Measurements from ENCODE around the gene PRKACA.
"Not testable (repeated sequence)": the region's sequence is repeated elsewhere in the genome, so short reads cannot be mapped to it uniquely, and the experiment has no call there.

Gene PRKACA

DNA sequence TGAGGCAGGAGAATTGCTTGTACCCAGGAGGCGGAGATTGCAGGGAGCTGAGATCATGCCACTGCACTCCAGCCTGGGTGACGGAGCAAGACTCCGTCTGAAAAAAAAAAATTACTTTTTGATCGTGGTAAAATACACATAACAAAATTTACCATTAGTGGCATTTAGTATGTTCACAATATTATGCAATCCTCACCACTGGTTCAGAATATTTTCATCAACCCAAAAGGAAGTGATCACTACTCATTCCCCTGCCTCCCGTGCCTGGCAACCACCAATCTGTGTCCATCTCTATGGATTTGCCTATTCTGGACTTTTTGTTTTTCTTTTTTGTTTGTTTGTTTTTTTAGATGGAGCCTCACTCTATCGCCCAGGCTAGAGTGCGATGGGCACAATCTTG, 54.5 kb downstream of the PRKACA start:
- DNase-seq, result no peak

DNA sequence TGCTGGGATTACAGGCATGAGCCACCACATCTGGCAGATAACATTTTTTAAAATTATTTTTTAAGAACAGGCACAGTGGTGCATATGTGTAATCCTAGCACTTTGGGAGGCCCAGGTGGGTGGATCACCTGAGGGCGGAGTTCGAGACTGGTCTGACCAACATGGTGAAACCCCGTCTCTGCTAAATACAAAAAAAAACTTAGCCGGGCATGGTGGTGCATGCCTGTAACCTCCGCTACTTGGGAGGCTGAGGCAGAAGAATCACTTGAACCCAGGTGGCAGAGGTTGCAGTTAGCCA, 55.1 kb downstream of the PRKACA start:
- no peak for DNase-seq

DNA sequence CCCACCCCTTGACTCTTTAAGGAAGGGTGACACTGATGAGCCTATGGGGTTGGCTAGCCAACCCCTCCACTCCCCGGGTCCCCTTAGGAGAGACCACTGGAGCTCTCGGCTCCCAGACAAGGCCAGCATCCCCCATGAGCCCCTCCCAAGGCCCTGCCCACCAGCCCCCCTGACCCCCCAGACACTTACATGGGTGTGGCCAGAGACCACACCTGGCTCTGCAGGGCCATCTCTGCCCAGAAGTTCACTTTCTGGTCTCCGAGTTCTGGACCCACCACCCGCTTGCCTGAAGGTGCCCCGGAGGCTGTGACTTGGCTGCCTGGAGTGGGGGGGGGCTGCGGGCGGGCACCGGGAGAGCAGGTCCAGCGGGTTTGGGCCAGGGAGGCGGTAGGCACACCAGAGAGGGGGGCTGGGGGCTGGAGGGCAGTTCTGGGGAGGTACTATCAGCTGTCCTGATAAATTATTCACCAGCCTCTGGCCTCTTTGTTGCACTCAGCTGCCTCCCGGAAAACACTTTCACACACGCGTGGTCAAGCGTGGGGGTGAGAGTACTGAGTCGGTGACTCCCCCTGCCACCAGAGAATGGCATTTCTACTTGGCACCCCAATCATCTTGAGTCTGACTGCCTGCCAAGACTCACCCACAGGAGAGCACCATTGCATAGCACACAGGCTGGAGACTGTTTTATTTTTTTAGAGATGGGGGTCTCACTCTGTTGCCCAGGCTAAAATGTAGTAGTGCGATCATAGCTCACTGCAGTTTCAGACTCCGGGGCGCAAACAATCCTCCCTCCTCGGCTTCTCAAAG, 55.6 kb downstream of the PRKACA start, which contains the start of gene PALM3:
Gene PALM3, minus strand, starts transcription at position 326 of the 807 bp plus-strand sequence. Its CDS starts 96 bp downstream, at position 230.
- no peak for DNase-seq

GRCh38 chr19:14061081-14061749, 56.3 kb downstream of the PRKACA start:
- no peak for DNase-seq

- DNase-seq, result no peak
These were observed 57.9 kb downstream of the PRKACA start for GRCh38 chr19:14059652-14060155.

- no peak for DNase-seq
These were observed 58.5 kb downstream of the PRKACA start for GRCh38 chr19:14059093-14059480.

DNA sequence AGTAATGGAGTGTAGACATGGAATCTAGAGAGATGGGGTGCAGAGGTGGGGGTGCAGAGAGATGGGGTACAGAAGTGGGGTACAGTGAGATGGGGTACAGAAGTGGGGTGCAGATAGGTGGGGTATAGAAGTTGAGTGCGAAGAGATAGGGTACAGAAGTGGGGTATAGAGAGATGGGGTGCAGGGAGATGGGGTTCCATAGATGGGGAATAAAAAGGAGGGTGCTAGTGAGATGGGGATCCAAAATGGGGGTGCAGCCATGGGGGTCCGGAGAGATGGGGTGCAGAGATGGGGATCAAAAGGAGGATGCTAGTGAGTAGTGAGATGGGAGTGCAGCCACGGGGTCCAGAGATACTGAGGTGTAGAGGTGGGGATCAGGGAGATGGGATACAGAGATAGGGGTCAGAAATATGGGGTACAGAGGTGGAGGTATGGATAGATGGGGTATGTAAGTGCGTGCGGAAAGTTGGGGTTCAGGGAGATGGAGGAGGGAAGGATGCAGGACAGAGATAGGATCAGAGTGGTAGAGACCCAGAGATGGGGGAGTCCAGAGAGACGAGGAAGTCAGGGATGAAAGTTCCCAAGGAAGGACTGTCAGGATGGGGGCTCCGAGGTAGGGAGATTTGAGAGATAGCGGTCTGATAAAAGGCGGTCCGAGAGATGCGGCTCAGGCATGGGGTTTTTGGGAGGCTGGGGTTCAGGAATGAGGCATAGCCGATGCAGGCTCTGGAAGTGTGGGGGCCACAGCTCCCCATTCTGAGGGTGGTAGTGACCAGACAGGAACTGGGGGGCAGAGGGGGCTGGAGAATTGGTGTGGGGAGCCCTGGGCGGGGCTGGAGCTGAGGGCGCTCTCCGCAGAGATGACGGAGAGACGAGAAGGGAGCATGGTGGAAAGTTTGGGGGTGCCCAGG, 59.1 kb downstream of the PRKACA start:
- DNase-seq, result no peak

DNA sequence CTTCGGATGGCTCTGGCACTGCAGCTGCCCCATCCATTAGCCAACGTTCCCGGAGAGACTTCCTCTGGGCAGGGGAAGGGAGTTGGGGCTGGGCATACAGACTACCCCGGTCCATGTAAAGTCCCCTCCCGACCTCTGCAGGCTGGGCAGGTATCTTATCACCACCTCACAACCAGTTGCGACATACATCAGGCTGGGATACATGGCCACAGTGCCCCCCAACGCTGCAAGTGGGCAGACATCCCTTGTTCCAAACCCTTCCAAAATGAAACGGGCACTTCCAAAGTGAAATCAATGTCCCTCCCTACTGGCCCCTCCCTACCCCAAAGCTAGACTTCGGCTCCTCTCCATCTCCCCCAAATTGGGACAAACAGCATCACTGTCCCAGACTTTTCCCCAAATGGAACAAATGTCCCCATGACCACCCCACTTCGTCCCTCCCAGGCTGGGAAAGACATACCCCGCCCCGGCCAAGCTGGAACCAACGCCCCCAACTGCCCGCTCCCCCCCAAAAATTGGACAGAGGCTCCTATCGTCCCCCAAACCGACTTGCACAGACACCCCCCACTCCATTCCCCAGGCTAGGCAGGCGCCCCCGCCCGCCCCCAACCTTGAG, 60.7 kb downstream of the PRKACA start:
- DNase-seq, result no peak

- DNase-seq, result no peak
These were observed 61.4 kb downstream of the PRKACA start for GRCh38 chr19:14056069-14056666.

DNA sequence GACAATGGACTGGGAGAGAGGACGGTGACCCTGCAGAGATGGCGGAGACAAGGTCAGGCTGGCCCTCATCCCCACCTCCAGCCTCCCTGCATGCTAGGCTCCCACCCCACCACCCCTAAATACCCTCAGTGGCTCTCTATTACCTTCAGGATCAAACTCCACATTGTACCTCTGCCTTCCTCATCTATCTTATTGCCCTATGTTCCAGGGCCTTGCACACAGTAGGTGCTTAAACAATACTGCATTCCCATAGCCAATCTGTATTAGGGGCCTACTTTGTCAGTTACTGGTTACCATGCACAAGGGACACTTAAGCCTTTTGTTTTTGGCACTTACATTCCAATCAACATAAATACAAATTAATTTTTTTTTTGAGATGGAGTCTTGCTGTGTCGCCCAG, 62.2 kb downstream of the PRKACA start:
- no peak for DNase-seq

GRCh38 chr19:14054721-14055120, 62.8 kb downstream of the PRKACA start:
- no peak for DNase-seq

GRCh38 chr19:14054099-14054498, 63.5 kb downstream of the PRKACA start:
- no peak for DNase-seq

DNA sequence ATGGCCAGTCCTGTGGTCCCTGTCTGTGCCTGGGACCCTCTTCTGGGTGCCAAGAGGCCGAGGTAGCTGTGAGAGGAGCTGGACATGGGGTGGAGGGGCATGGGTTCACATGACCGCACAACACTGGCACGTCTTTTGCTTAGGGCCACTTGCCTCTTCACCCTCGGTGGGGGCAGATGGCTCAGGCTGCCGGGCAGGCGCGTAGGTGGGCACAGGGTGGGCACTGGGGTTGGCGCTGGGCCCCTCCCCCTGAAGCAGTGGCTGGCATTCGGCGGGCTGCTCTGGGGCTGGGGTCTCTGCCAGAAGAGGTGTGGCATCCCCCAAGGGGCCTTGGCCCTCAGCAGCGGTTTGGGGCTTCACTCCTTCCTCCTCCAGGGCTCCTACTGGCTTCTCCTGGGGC, 64.1 kb downstream of the PRKACA start:
- DNase-seq, result no peak

- no peak for DNase-seq
These were observed 64.5 kb downstream of the PRKACA start for GRCh38 chr19:14053032-14053431.

DNA sequence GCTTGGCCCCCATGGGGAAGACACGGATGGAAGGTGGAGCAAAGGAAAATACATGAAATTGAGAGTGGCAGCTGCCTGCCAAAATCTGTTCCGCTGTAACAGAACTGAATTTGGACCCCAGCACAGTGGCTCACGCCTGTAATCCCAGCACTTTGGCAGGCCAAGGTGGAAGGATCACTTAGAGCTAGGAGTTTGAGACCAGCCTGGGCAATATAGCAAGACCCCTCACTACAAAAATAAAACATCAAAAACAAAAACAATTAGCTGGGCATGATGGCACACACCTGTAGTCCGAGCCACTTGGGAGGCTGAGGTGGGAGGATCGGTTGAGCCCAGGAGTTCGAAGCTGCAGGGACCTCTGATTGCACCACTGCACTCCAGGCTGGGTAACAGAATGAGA, 65.1 kb downstream of the PRKACA start:
- no peak for DNase-seq

- DNase-seq, result no peak
These were observed 65.6 kb downstream of the PRKACA start for GRCh38 chr19:14051980-14052379.

GRCh38 chr19:14050961-14051360, 66.6 kb downstream of the PRKACA start:
- not testable (repeated sequence) for DNase-seq

- DNase-seq, result no peak
These were observed 67.0 kb downstream of the PRKACA start for GRCh38 chr19:14050512-14050911.

DNA sequence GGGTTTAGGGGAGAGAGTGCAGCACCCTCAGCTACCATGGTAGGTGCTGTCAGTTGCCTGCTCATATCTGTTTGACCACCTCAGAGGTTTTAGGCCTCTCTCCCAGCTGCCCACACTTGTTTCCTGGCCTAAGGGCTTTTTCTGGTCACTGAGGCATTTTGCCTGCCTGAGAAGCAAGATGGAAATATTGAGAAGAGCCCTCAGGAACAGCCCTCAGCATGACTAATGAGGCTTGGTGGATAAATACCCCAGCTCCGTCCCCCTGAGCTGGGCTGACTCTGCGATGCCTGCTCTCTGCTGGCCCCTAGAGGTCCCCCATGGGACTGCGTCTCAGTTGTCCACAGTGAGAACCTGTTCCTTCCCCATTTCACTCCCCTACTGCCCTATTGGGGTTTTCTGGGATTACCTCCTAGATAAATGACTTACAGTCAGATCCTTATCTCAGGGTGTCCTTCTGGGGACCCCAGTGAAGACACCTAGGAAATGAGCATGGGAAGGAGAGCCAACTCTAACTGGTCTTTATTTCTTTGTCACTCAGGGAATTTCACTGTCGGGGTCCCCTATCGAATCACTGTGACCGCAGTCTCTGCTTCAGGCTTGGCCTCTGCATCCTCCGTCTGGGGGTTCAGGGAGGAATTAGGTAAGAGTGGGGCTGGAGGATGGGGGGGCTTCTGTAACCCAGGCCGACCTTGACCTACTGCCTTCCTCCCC, 69.0 kb downstream of the PRKACA start:
- DNase-seq, result no peak

- not testable (repeated sequence) for DNase-seq
These were observed 69.7 kb downstream of the PRKACA start for GRCh38 chr19:14047866-14048265.

Measured in NCI-H187 (cell line).